ENCODE measurements around the gene APC.

DNA sequence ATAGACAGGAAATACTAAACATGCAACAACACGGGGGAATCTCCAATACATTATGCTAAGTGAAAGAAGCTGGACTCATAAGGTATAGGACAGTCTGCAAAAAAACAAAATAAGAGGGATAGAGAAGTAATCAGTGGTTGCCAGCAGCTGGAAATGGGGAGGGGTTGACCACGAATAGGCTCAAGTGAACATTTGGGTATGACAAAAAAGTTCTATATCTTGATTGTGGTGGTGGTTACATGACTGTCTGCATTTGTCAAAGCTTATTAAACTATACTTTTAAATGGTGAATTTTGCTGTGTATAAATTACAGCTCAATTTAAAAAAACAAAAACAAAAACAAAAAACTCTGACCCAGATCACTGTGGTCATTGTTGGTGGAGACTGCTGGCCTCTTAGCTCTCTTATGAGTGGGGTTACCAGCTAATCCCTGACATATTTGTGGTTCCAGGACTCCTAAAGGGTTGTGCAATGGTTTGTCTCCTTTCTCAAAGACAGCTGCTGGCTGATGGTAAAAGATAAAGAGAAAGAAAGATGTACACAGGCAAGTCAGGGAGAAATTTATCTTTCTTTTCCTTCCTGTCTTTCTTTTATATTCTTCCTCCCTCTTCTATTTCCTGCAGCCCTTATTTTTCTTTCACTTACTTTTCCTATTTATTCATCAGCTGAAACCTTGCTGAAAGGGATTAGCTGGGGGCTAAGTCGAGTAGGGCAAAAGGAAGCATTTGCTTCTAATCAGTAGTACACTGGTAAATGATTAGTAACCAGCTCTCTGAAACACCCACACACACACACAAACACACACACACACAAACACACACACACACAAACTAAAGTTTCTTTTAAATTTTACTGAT is 42.6 kb upstream of the APC start:
- TF ChIP-seq NR3C1 (CRISPR knock-in tag; conservative IDR thresholded peaks at IDR 0.05; ENCODE audit: low read depth) (no peak), ZNF263 (CRISPR knock-in tag; IDR thresholded peaks at IDR 0.05; ENCODE audit: low read depth) (no peak), ESRRA (CRISPR knock-in tag; IDR thresholded peaks at IDR 0.05; ENCODE audit: borderline replicate concordance) (no peak)
- TF ChIP-seq, protein P1, sequence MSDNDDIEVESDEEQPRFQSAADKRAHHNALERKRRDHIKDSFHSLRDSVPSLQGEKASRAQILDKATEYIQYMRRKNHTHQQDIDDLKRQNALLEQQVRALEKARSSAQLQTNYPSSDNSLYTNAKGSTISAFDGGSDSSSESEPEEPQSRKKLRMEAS (CRISPR knock-in tag; IDR thresholded peaks at IDR 0.05), result no peak
- TF ChIP-seq, protein P2, sequence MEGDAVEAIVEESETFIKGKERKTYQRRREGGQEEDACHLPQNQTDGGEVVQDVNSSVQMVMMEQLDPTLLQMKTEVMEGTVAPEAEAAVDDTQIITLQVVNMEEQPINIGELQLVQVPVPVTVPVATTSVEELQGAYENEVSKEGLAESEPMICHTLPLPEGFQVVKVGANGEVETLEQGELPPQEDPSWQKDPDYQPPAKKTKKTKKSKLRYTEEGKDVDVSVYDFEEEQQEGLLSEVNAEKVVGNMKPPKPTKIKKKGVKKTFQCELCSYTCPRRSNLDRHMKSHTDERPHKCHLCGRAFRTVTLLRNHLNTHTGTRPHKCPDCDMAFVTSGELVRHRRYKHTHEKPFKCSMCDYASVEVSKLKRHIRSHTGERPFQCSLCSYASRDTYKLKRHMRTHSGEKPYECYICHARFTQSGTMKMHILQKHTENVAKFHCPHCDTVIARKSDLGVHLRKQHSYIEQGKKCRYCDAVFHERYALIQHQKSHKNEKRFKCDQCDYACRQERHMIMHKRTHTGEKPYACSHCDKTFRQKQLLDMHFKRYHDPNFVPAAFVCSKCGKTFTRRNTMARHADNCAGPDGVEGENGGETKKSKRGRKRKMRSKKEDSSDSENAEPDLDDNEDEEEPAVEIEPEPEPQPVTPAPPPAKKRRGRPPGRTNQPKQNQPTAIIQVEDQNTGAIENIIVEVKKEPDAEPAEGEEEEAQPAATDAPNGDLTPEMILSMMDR (IDR thresholded peaks at IDR 0.05), result no peak
- TF ChIP-seq, protein P3, sequence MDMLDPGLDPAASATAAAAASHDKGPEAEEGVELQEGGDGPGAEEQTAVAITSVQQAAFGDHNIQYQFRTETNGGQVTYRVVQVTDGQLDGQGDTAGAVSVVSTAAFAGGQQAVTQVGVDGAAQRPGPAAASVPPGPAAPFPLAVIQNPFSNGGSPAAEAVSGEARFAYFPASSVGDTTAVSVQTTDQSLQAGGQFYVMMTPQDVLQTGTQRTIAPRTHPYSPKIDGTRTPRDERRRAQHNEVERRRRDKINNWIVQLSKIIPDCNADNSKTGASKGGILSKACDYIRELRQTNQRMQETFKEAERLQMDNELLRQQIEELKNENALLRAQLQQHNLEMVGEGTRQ (CRISPR knock-in tag; IDR thresholded peaks at IDR 0.05), result no peak

All from WTC11 (cell line).